ENCODE measurements around the gene SIVA1.

The SIVA1 gene

GRCh38 chr14:104770851-104771272, 17.9 kb downstream of the SIVA1 start:
- in situ Hi-C loops (cut with MboI; ENCODE audit: low sequenced_read_pairs): no loop called here

- in situ Hi-C loops (cut with MboI; ENCODE audit: low sequenced_read_pairs): no loop called here
Measured at GRCh38 chr14:104771374-104771773, 18.4 kb downstream of the SIVA1 start.

- in situ Hi-C loops (cut with MboI; ENCODE audit: low sequenced_read_pairs): no loop called here
Measured at GRCh38 chr14:104771918-104772706, 19.2 kb downstream of the SIVA1 start.

GRCh38 chr14:104772707-104773504, 20.0 kb downstream of the SIVA1 start:
- in situ Hi-C loops (cut with MboI; ENCODE audit: low sequenced_read_pairs): no loop called here

- in situ Hi-C loops (cut with MboI; ENCODE audit: low sequenced_read_pairs): no loop called here
Measured at GRCh38 chr14:104773505-104774452, 20.8 kb downstream of the SIVA1 start.

- in situ Hi-C loops (cut with MboI; ENCODE audit: low sequenced_read_pairs): no loop called here
Measured at GRCh38 chr14:104774453-104775072, 21.6 kb downstream of the SIVA1 start.

- in situ Hi-C loops (cut with MboI; ENCODE audit: low sequenced_read_pairs): no loop called here
Measured at GRCh38 chr14:104775073-104775489, 22.1 kb downstream of the SIVA1 start.

GRCh38 chr14:104776481-104776880, 23.5 kb downstream of the SIVA1 start:
- in situ Hi-C loops (cut with MboI; ENCODE audit: low sequenced_read_pairs): no loop called here

- in situ Hi-C loops (cut with MboI; ENCODE audit: low sequenced_read_pairs): no loop called here
Measured at GRCh38 chr14:104776961-104777807, 24.2 kb downstream of the SIVA1 start.

- in situ Hi-C loops (cut with MboI; ENCODE audit: low sequenced_read_pairs): no loop called here
Measured at GRCh38 chr14:104777808-104778249, 24.9 kb downstream of the SIVA1 start.

GRCh38 chr14:104778694-104779331, 25.9 kb downstream of the SIVA1 start:
- in situ Hi-C loops (cut with MboI; ENCODE audit: low sequenced_read_pairs): no loop called here

GRCh38 chr14:104779776-104780512, 27.0 kb downstream of the SIVA1 start:
- in situ Hi-C loops (cut with MboI; ENCODE audit: low sequenced_read_pairs): no loop called here

- in situ Hi-C loops (cut with MboI; ENCODE audit: low sequenced_read_pairs): no loop called here
Measured at GRCh38 chr14:104780513-104781030, 27.6 kb downstream of the SIVA1 start.

GRCh38 chr14:104781271-104782077, 28.5 kb downstream of the SIVA1 start:
- in situ Hi-C loops (cut with MboI; ENCODE audit: low sequenced_read_pairs): no loop called here

GRCh38 chr14:104782086-104782807, 29.3 kb downstream of the SIVA1 start:
- in situ Hi-C loops (cut with MboI; ENCODE audit: low sequenced_read_pairs): no loop called here

- in situ Hi-C loops (cut with MboI; ENCODE audit: low sequenced_read_pairs): no loop called here
Measured at GRCh38 chr14:104782808-104783139, 29.8 kb downstream of the SIVA1 start.

Data from HL-60/S4 treated with retinoic acid at 250 ng/mL for 4 days and 3 days (cell line).